NCI-H774 (cell line): ENCODE data around the gene KRT76.

Experiments used
- DNase-seq: peaks from one replicate; lab custom pipeline; 2025; lab: John Stamatoyannopoulos, UW

The KRT76 gene

GRCh38 chr12:52730383-52730782 lies 46.8 kb downstream of the KRT76 start:
- DNase-seq = no peak

- no peak for DNase-seq
Observed at GRCh38 chr12:52729147-52729546, 48.0 kb downstream of the KRT76 start.

GRCh38 chr12:52728374-52728773 lies 48.8 kb downstream of the KRT76 start:
- no peak for DNase-seq

- DNase-seq = no peak
Observed at GRCh38 chr12:52727037-52727436, 50.1 kb downstream of the KRT76 start.

GRCh38 chr12:52726451-52726850 lies 50.7 kb downstream of the KRT76 start:
- no peak for DNase-seq

- no peak for DNase-seq
Observed at GRCh38 chr12:52724384-52724783, 52.8 kb downstream of the KRT76 start.

- no peak for DNase-seq
Observed at GRCh38 chr12:52722680-52723079, 54.5 kb downstream of the KRT76 start.

GRCh38 chr12:52721838-52722470 lies 55.2 kb downstream of the KRT76 start:
- DNase-seq = no peak

- no peak for DNase-seq
Observed at GRCh38 chr12:52720365-52720886, 56.7 kb downstream of the KRT76 start.
